Stimulated activated CD8-positive, alpha-beta memory T cell treated with anti-CD3 and anti-CD28 coated beads, Interleukin-7, amount 100 ng/mL, for 24 hours (primary cell): ENCODE measurements around the gene CDIPT.
"Not testable (repeated sequence)": the region's sequence is repeated elsewhere in the genome, so short reads cannot be mapped to it uniquely, and the experiment has no call there.

ENCODE experiments used
- DNase-seq: peaks from one replicate; pipeline ENCODE4 v3.0.0-alpha.2; 2020; ENCODE audit warnings: low read depth

Gene CDIPT

DNA sequence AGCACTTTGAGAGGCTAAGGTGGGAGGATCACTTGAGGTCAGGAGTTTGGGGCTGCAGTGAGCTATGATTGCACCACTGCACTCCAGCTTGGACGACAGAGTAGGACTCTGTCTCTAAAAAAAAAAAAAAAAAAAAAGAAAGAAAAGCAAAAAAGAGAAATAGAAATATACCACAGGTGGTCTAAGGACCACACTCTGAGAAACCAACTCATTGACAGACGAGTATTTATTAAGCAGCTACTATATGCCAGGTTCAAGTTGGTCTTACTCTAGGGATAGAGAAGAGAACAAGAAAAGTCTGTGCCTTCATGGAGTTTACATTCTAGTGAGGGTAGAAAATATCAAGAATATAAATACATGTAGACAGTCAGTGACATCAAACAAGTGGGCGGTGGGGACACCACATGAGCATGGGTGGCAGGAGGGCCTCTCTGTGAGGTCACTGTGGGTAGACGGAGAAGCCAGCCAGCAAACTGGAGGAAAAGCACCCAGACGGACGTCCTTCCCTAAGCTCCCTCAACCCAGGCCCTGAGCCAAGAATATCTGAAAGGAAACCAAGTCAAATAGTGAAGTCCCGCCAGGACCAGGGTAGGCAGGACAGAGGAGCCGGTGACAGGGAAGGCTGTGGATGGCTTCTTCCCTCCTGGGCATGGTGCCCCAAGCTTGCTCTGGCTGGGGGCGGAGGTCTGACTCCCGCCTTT, 4.7 kb downstream of the CDIPT start:
- no peak for DNase-seq

DNA sequence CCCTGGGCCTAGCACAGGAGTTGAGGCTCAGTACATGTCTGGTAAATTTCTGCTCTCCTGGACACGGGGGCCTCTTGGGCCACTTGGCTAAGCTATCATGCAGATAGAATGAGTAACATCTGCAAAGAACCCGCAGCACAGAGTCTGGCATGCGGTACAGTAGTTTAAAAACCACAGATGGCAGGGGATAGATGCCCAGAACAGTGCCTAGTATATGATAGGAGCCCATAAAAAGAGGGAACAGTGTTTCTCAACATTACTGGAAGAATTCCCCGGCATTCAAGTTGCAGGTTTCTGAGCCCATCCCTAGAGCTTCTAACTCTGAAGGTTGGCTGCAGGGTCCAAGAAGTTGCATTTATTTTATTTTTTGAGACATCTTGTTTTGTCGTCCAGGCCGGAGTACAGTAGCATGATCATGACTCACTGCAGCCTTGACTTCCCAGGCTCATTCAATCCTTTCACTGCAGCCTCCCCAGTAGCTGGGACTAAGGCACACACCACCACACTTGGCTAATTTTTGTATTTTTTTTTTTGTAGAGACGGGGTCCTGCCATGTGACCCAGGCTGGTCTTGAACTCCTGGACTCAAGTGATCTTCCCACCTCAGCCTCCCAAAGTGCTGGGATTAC, 5.8 kb downstream of the CDIPT start:
- no peak for DNase-seq

- no peak for DNase-seq
Measured at GRCh38 chr16:29854520-29855100, 8.4 kb downstream of the CDIPT start.

DNA sequence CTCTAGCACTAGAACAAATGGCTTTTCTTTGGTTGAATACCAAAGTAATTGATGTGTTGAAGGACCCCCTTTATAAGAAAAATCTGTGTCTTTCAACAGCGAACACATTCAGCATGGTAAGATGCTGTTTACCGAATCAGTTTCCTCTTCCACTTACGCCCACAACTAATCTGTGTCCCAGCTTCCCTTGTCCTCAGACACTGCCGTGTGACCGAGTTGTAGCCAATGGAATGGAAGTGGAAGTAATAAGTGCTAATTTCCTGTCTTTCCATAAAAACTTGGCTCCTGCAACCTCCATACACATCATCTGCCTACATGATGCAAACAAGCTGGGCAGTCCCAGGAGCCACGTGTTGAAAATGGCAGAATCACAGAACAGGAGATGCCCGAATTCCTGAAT, 10.4 kb downstream of the CDIPT start:
- DNase-seq: no peak

GRCh38 chr16:29850998-29851397, 12.0 kb downstream of the CDIPT start:
- DNase-seq: no peak

DNA sequence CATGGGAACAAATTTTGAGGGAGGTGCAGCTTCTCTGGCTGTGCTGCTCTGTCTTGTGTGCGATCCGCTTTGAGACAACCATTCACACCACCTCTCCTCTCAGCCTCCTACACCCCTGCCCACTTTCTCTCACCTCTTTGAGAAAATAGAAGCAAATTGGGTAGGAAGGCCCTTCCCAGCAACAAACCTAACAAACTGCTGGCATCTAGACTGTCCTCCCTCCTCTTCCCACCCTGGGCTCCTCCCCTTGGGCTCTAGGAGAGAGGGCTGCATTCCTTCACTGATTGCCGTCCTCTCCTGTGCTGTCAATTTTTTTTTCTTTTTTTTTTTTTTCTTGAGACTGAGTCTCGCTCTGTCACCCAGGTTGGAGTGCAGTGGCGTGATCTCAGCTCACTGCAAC, 13.5 kb downstream of the CDIPT start:
- DNase-seq: no peak

DNA sequence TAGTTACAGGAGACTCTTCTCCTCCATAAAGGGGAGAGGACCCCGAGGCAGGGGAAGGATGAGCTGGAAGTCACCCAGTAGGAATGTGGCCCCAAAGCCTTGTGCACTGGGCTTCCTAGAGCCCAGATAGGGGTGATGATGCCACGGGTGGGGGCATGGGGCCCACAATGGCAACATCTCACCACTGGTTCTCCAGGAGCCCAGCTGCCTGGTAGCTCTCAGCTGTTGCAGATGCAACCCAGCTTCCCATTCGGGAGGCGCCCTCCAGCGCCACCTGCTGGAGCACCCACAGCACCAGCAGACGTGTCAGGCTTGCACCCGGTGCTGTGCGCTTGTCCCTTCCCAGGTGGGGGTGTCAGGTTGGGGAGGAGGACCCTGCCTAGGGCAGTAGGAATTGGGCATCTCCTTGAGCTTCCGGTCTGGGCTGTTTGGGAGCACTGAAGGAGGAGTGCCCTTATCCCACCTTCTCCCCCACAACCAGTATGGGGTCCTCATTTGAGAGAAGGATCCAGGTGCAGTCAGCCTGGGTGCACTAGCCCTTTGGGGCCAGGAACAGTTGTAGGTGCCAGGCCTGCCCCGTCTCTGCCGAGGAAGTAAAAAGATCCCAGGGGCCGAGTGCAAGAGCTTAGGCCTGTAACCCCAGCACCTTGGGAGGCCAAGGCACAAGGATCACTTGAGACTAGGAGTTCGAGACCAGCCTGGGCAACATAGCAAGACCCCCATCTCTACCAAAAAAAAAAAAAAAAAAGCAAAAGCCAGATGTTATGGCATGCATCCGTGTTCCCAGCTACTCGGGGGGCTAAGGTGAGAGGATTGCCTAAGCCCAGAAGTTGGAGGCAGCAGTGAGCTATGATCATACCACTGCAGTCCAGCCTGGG, 14.4 kb downstream of the CDIPT start:
- peak; percentile 64 for DNase-seq

GRCh38 chr16:29845656-29846055, 17.4 kb downstream of the CDIPT start:
- DNase-seq: no peak

DNA sequence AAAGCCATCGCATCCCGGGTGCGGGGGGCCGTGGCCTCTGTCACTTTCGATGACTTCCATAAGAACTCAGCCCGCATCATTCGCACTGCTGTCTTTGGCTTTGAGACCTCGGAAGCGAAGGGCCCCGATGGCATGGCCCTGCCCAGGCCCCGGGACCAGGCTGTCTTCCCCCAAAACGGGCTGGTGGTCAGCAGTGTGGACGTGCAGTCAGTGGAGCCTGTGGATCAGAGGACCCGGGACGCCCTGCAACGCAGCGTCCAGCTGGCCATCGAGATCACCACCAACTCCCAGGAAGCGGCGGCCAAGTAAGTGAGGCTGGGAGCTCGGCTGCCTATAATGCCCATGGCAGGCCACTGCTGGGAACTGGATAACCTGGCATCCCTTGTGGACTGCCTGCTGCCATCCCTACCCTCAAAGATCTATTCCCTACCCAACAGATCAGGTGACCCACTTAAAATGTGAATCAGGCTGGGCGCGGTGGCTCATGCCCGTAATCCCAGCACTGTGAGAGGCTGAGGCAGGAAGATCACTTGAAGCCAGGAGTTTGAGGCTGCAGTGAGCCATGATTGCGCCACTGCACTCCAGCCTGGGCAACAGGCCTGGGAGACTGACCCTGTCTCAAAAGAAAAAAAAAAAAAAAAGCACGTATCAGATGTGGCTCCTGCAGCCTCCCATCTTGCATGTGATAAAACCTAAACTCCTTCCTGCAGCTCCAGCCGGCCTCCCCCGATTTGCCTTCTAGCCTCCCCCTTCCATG, 18.3 kb downstream of the CDIPT start:
- DNase-seq: no peak

DNA sequence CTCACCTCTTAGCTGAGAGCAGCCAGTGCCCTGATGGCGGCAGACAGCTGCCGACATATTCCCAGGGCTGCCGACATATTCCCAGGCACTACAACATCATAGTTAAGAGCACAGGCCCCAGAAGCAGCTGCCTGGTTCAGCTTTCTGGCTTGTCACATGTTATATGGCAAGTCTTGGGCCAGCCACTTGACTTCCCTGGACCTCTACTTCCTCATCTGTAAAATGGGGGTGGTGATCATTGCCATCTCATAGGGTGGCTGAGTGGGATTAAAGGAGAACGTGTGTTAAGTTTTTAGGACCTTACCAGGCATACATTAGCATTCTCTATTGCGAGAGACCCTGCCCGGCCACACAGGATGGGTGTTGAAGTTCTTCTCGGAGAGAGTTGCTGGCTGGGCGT, 19.1 kb downstream of the CDIPT start:
- no peak for DNase-seq

- DNase-seq: no peak
Measured at GRCh38 chr16:29842732-29843346, 20.2 kb downstream of the CDIPT start.

GRCh38 chr16:29841631-29842030, 21.4 kb downstream of the CDIPT start:
- DNase-seq: no peak

DNA sequence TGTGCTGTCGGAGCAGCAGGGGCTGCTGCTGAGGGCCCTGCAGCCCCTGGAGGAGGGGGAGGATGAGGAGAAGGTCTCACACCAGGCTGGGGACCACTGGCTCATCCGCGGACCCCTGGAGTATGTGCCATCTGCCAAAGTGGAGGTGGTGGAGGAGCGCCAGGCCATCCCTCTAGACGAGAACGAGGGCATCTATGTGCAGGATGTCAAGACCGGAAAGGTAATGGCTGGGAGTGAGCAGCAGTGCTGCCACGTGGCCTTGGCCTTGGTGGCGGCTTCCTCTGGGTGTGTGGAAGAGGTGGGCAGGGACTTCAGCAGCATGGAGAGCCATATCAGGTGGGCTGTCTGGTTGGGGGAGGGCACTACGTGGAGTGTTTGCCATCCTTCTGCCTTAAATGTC, 22.8 kb downstream of the CDIPT start:
- DNase-seq: no peak

DNA sequence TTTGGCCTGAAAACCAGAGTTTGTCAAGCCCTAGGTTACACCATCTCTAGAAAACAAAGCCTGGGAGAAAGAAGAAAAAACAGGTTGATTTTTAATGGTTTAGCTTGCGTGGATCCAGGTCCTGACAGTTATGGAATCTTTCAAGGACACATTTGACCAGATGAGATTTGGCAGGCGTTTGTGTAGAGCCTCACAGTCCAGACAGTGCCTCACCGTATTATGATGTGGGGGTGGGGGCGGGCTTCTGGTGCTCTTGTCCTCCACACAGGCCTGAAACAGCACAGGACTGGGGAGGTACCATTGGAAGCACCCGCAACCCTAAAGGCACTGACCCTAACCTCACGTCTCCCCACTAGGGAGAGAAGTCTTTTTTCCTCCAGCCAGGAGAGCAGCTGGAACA, 23.2 kb downstream of the CDIPT start:
- DNase-seq: no peak

DNA sequence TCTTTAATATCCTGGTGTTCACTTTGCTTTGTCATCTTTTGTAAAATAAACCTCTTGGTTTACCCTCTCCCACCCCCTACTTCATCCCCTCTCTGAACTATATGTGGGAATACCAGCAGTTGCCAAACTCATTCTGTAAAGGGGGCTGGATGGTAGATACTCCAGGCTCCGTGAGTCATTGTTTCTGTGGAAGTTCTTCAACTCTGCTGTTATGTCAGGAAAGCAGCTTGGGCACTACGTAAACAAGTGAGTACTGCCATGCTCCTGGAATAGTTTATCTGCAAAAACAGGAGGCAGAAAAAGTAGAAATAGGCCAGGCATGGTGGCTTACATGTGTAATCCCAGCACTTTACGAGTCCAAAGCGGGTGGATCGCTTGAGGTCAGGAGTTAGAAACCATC, 25.2 kb downstream of the CDIPT start:
- DNase-seq: no peak

DNA sequence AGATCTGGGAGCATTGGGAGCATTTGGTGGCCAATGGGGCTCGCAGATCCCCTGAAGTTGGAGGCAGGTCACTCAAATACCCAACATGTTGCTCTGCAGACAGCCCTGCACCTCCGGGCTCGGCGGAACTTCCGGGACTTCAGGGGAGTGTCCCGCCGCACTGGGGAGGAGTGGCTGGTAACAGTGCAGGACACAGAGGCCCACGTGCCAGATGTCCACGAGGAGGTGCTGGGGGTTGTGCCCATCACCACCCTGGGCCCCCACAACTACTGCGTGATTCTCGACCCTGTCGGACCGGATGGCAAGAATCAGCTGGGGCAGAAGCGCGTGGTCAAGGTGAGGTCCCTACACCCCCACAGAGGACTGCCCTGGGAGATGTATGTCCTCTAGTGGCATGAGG, 26.4 kb downstream of the CDIPT start:
- DNase-seq: no peak

- DNase-seq: no peak
Measured at GRCh38 chr16:29835926-29836325, 27.1 kb downstream of the CDIPT start.

DNA sequence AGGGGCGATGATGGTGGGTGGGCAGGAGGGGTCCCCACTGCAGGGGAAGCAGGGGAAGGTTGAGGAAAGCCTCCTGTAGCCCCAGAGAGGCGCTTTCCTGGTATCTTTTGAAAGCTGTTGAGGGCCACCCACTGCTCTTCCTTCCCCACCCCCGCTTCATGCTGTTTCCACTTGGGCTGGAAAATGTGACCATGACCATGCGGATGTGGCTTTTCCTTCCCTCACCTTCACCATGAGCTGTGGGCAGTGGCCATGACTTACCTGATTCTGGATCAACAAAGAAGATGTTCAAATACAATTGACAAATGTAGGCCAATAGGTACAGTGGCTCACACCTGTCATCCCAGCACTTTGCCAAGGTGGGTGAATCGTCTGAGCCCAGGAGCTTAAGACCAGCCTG, 28.9 kb downstream of the CDIPT start:
- no peak for DNase-seq

DNA sequence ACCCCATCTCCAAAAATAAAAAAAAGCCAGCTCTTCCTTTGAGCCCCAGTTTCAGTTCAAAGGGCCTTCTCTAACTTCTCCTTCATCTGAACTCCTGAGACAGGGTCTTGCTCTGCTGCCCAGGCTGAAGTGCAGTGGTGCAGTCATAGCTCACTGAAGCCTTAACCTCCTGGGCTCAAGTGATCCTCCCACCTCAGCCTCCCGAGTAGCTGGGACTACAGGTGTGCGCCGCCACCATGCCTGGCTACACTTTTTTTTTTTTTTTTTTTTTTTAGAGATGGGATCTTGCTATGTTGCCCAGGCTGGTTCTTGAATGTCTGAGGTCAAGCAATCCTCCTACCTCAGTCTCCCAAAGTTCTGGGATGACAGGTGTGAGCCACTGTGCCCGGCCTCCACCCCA, 29.8 kb downstream of the CDIPT start:
- not testable (repeated sequence) for DNase-seq

DNA sequence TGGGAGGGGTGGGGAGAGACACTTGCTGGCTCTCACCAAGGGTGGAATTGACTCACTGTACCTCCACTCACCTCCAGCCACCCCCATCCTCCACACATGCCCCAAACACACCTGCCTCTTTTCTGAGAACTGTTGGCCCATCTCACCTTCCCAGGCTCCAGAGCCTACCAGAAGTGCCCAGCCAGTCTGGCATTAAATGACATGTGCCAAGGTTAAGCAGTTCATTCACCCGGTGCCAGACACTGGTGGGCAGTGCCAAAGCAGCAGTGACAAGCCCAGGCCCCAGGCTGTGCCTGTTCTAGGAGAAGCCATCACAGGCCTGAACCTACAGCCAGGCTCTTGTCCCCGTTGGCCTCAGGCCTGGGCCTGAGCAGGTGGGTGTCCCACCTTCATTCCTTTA, 31.5 kb downstream of the CDIPT start:
- no peak for DNase-seq

DNA sequence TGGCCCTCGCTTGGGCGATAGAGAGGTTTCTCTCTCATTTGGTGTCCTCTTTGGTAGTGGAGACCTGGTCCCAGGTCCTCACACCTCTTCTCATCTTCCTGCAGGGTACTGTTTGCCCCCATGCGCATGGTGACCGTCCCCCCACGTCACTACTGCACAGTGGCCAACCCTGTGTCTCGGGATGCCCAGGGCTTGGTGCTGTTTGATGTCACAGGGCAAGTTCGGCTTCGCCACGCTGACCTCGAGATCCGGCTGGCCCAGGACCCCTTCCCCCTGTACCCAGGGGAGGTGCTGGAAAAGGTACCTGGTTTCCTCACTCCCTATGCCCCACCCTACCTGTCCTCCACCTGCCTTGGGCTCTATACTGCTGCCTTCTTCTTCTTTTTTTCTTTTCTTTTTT, 32.3 kb downstream of the CDIPT start:
- no peak for DNase-seq

DNA sequence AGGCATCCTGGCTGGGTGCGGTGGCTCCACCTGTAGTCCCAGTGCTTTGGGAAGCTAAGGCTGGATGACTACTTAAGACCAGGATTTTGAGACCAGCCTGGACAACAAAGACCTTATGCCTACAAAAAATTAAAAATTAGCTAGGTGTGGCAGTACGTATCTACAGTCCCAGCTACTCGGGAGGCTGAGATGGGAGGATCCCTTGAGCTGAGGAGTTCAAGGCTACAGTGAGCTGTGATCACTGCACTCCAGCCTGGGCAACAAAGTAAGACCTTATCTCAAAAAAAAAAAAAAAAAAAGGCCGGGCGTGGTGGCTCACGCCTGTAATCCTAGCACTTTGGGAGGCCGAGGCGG, 36.7 kb downstream of the CDIPT start:
- DNase-seq: no peak
